BJ (cell line): Measurements from ENCODE around the gene ANGPTL2. TPM values are rescaled to one million over a fixed set of nuclear protein-coding genes. Genes with fewer than 3 reads are reported as not detected.

Experiments
- CTCF ChIA-PET: fragments of 350-600 bp; formaldehyde crosslinking; extraction: SDS; loops from one replicate; lab custom pipeline; 2021; ENCODE audit warnings: antibody characterized with exemption, inconsistent platforms; lab: Yijun Ruan, JAX
- POLR2A ChIA-PET: fragments of 300-600 bp; sonication (Branson Sonifier 250); formaldehyde crosslinking; extraction: SDS; loops from one replicate; lab custom pipeline; 2021; ENCODE audit warnings: antibody characterized with exemption; lab: Charles Lee
- DNase-seq: peaks from one replicate; pipeline ENCODE4 v3.0.0-alpha.2; 2011; ENCODE audit warnings: low read depth
- H3K27me3 ChIP-seq: 2 replicates; pipeline ENCODE4 v1.6.0; 2011; ENCODE audit warnings: low read length; ENCODE audit not compliant: control insufficient read depth, insufficient read depth
- H3K36me3 ChIP-seq: 2 replicates; pipeline ENCODE4 v1.5.1; 2011; ENCODE audit warnings: low read length; ENCODE audit not compliant: control insufficient read depth, insufficient read depth
- H3K4me3 ChIP-seq: 2 replicates; pipeline ENCODE4 v1.5.1; 2011; ENCODE audit warnings: low read depth, mild to moderate bottlenecking, control low read depth, low read length
- CTCF ChIP-seq: IDR thresholded peaks from 2 replicates; pipeline ENCODE4 v1.5.1; 2011; ENCODE audit warnings: low read depth, mild to moderate bottlenecking, control low read depth, inconsistent platforms, low read length, moderate library complexity; ENCODE audit not compliant: insufficient read depth
- polyA plus RNA-seq: library from polyadenylated mRNA; depleted of rRNA; stranded (reverse); fragments of >200 nt; gene quantifications from 2 replicates; pipeline ENCODE4 v1.2.3, GENCODE V29; 2011

ANGPTL2 gene
- polyA plus RNA-seq, 1 experiment = 47.0 TPM

- DNase-seq = no peak
- POLR2A ChIA-PET = no interaction called here
- CTCF ChIA-PET = interaction anchor here (0.9 to 1.0 kb wide), 2 partner anchors 20 to 114 kb away, joined by 4 read pairs; no protein-coding TSS in a partner anchor
Measured at GRCh38 chr9:127084076-127085039, 38.1 kb downstream of the ANGPTL2 start.

GRCh38 chr9:127083138-127083980, 39.1 kb downstream of the ANGPTL2 start:
- Histone ChIP-seq H3K27me3 (no peaks in the 10 kb centered on the region; the same call in none of the 2 replicates), H3K4me3 (no peak overlapping the region), H3K36me3 (no peaks in the 10 kb centered on the region; the same call in 1 of the 2 replicates)
- DNase-seq = no peak
- POLR2A ChIA-PET = no interaction called here
- CTCF ChIA-PET = interaction anchor here (0.9 to 1.0 kb wide), 2 partner anchors 21 to 115 kb away, joined by 4 read pairs; no protein-coding TSS in a partner anchor
- no peak for TF ChIP-seq CTCF

More at GRCh38 chr9:127084076-127085039, 38.1 kb downstream of the ANGPTL2 start:
- H3K27me3 ChIP-seq = no peaks in the 10 kb centered on the region; the same call in none of the 2 replicates
- H3K4me3 ChIP-seq = no peak overlapping the region
- H3K36me3 ChIP-seq = no peaks in the 10 kb centered on the region; the same call in 1 of the 2 replicates
- no peak for TF ChIP-seq CTCF

GRCh38 chr9:127081250-127082185, 40.9 kb downstream of the ANGPTL2 start:
- CTCF ChIA-PET = interaction anchor here (1.1 kb wide), 1 partner anchor 11 kb away, joined by 3 read pairs; no protein-coding TSS in a partner anchor
- Histone ChIP-seq H3K27me3 (peaks cover 2% of the 10 kb centered on the region), H3K36me3 (no peaks in the 10 kb centered on the region), H3K4me3 (no peak overlapping the region)
- no peak for DNase-seq
- TF ChIP-seq CTCF = no peak
- POLR2A ChIA-PET = no interaction called here

GRCh38 chr9:127079446-127080140, 42.8 kb downstream of the ANGPTL2 start:
- Histone ChIP-seq H3K27me3 (peaks cover 2% of the 10 kb centered on the region), H3K36me3 (no peaks in the 10 kb centered on the region), H3K4me3 (no peak overlapping the region)
- POLR2A ChIA-PET = no interaction called here
- TF ChIP-seq CTCF = no peak
- no peak for DNase-seq
- CTCF ChIA-PET = interaction anchor here (1.1 kb wide), 1 partner anchor 13 kb away, joined by 3 read pairs; no protein-coding TSS in a partner anchor
